ENCODE measurements around the gene EFHC1.

DNA sequence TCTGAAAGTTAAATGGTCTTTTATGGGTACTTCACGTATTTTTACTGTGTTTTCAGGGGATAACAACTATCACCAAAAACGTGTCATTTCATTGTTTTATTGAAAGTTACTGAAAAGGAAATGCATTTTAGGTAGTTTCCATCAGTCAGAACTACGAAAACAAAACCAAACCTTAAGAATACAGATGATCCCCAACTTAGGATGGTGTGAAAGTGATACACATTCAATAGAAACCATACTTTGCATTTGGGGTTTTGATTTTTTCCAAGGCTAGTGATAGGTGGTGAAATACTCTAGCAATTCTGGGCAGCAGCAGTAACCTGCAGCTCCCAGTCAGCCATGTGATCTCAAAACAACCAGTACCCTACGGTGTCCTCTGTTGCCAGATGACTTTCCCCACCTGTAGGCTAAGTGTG, 25.9 kb upstream of the EFHC1 start:
- TF ChIP-seq, protein P1, sequence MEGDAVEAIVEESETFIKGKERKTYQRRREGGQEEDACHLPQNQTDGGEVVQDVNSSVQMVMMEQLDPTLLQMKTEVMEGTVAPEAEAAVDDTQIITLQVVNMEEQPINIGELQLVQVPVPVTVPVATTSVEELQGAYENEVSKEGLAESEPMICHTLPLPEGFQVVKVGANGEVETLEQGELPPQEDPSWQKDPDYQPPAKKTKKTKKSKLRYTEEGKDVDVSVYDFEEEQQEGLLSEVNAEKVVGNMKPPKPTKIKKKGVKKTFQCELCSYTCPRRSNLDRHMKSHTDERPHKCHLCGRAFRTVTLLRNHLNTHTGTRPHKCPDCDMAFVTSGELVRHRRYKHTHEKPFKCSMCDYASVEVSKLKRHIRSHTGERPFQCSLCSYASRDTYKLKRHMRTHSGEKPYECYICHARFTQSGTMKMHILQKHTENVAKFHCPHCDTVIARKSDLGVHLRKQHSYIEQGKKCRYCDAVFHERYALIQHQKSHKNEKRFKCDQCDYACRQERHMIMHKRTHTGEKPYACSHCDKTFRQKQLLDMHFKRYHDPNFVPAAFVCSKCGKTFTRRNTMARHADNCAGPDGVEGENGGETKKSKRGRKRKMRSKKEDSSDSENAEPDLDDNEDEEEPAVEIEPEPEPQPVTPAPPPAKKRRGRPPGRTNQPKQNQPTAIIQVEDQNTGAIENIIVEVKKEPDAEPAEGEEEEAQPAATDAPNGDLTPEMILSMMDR (IDR thresholded peaks at IDR 0.05; ENCODE audit: low read depth, low read length, missing input control), result no peak
- TF ChIP-seq EGR1 (IDR thresholded peaks at IDR 0.05; ENCODE audit: low read depth in 2 of 2), result no peak
- no peak for TF ChIP-seq JUND (IDR thresholded peaks at IDR 0.05)
- TF ChIP-seq FOXA2 (IDR thresholded peaks at IDR 0.05), result no peak
- TF ChIP-seq, protein P2, sequence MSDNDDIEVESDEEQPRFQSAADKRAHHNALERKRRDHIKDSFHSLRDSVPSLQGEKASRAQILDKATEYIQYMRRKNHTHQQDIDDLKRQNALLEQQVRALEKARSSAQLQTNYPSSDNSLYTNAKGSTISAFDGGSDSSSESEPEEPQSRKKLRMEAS (IDR thresholded peaks at IDR 0.05), result no peak
- TF ChIP-seq NR2F2 (IDR thresholded peaks at IDR 0.05), result no peak
